Hematopoietic multipotent progenitor cell treated with erythropoietin and hydrocortisone succinate and interleukin-3 and kit ligand, for 17 days (in vitro differentiated cells): Measurements from ENCODE around the gene CD53.

ENCODE experiments used
- DNase-seq: peaks from one replicate; pipeline ENCODE4 v3.0.0-alpha.2; 2015; ENCODE audit warnings: low spot score

The CD53 gene

GRCh38 chr1:110876748-110877341, 3.9 kb downstream of the CD53 start:
- no peak for DNase-seq

- DNase-seq, result no peak
These were observed 4.4 kb downstream of the CD53 start for GRCh38 chr1:110877364-110877763.

GRCh38 chr1:110877776-110878175, 4.8 kb downstream of the CD53 start:
- no peak for DNase-seq

- no peak for DNase-seq
These were observed 5.6 kb downstream of the CD53 start for GRCh38 chr1:110878591-110878990.

GRCh38 chr1:110878993-110879392, 6.0 kb downstream of the CD53 start:
- DNase-seq, result no peak

- no peak for DNase-seq
These were observed 7.0 kb downstream of the CD53 start for GRCh38 chr1:110879758-110880606.

GRCh38 chr1:110880708-110881374, 7.9 kb downstream of the CD53 start:
- DNase-seq, result no peak

- DNase-seq, result no peak
These were observed 15.1 kb downstream of the CD53 start for GRCh38 chr1:110888049-110888448.

GRCh38 chr1:110888641-110889040, 15.7 kb downstream of the CD53 start:
- DNase-seq, result no peak

GRCh38 chr1:110890474-110891196, 17.7 kb downstream of the CD53 start:
- DNase-seq, result no peak

GRCh38 chr1:110893908-110894490, 21.1 kb downstream of the CD53 start:
- no peak for DNase-seq

GRCh38 chr1:110896090-110896489, 23.1 kb downstream of the CD53 start:
- DNase-seq, result no peak

- DNase-seq, result no peak
These were observed 24.7 kb downstream of the CD53 start for GRCh38 chr1:110897681-110898080.

GRCh38 chr1:110898734-110899457, 25.9 kb downstream of the CD53 start:
- no peak for DNase-seq

- DNase-seq, result no peak
These were observed 26.5 kb downstream of the CD53 start for GRCh38 chr1:110899458-110899843.

- no peak for DNase-seq
These were observed 30.0 kb downstream of the CD53 start for GRCh38 chr1:110902820-110903463.

GRCh38 chr1:110903853-110904500, 31.0 kb downstream of the CD53 start:
- DNase-seq, result no peak

- no peak for DNase-seq
These were observed 39.8 kb downstream of the CD53 start for GRCh38 chr1:110912784-110913183.

GRCh38 chr1:110914676-110915075, 41.7 kb downstream of the CD53 start:
- DNase-seq, result no peak

- DNase-seq, result no peak
These were observed 42.9 kb downstream of the CD53 start for GRCh38 chr1:110915804-110916203.
